Endothelial cell of umbilical vein (primary cell): ENCODE data around the gene GTF2H4. TPM values are rescaled to one million over a fixed set of nuclear protein-coding genes. Genes with fewer than 3 reads are reported as not detected.

Experiments used
- BruUV-seq: library from RNA; stranded (reverse); fragments of 400-500 nt; replicated peaks from 2 replicates; lab custom pipeline; 2021; lab: Mats Ljungman, UMichigan
- CTCF ChIA-PET: fragments of 300-600, 350-600 bp; sonication (Branson Sonifier 250); formaldehyde crosslinking; loops from one replicate; lab custom pipeline; 2021; ENCODE audit warnings: antibody characterized with exemption, inconsistent platforms; lab: Charles Lee
- POLR2A ChIA-PET: fragments of 300-600, 350-600 bp; sonication (Branson Sonifier 250); formaldehyde crosslinking; loops from one replicate; lab custom pipeline; 2021; ENCODE audit warnings: antibody characterized with exemption, inconsistent platforms; lab: Charles Lee
- DNase-seq: peaks from one replicate; pipeline ENCODE4 v3.0.0-alpha.2; 2011; ENCODE audit warnings: low read depth, low spot score
- FAIRE-seq: peaks from 2 replicates; lab custom pipeline; 2011; peaks lifted over from hg19 to GRCh38; lab: Jason Lieb, UNC
- H2AFZ ChIP-seq: 2 replicates; pipeline ENCODE4 v1.6.0; 2012; ENCODE audit warnings: low read depth, low read length, control low read depth, inconsistent platforms
- H3K27ac ChIP-seq: 2 replicates; pipeline ENCODE4 v1.5.1; 2011; ENCODE audit warnings: low read depth, mild to moderate bottlenecking, control low read depth, low read length, moderate library complexity; ENCODE audit not compliant: insufficient read depth
- H3K27me3 ChIP-seq, 2 experiments: 2 replicates each; pipeline versions ENCODE4 v1.6.0 to v1.6.1; 2011; ENCODE audit warnings: low read length in 2 of 2, mixed read lengths in 1 of 2; ENCODE audit not compliant: control insufficient read depth in 2 of 2, insufficient read depth in 2 of 2
- H3K36me3 ChIP-seq, 2 experiments: 2 replicates in 1 of 2; 3 replicates in 1 of 2; pipeline ENCODE4 v1.5.1; 2011; ENCODE audit warnings: low read length in 2 of 2, mild to moderate bottlenecking in 1 of 2, moderate library complexity in 1 of 2; ENCODE audit not compliant: control insufficient read depth in 2 of 2, insufficient read depth in 2 of 2; ENCODE audit errors: extremely low read depth in 1 of 2
- H3K4me1 ChIP-seq: 3 replicates; pipeline ENCODE4 v1.5.1; 2011; ENCODE audit warnings: mild to moderate bottlenecking, low read length; ENCODE audit not compliant: control insufficient read depth, insufficient read depth; ENCODE audit errors: extremely low read depth
- H3K4me2 ChIP-seq: 2 replicates; pipeline ENCODE4 v1.6.1; 2011; ENCODE audit warnings: low read length, control low read depth, mixed read lengths; ENCODE audit not compliant: insufficient read depth
- H3K4me3 ChIP-seq, 3 experiments: fragments of 200-600 bp in 1 of 3; sonication (generic), shearing (Covaris generic) in 1 of 3; replicated peaks in 1 of 3; 2 replicates each; pipeline ENCODE4 v1.5.1; 2011 to 2016; ENCODE audit warnings: control low read depth in 3 of 3, low read length in 3 of 3, mild to moderate bottlenecking in 2 of 3, inconsistent platforms in 1 of 3, low read depth in 1 of 3, moderate library complexity in 1 of 3; ENCODE audit not compliant: insufficient read depth in 1 of 3
- H3K79me2 ChIP-seq: 2 replicates; pipeline ENCODE4 v1.6.0; 2012; ENCODE audit warnings: low read length, inconsistent platforms; ENCODE audit not compliant: control insufficient read depth, insufficient read depth
- H3K9ac ChIP-seq: replicated peaks from 2 replicates; pipeline ENCODE3; 2011; ENCODE audit warnings: low read length, control low read depth; ENCODE audit not compliant: insufficient read depth; ENCODE audit errors: extremely low read depth
- H3K9me1 ChIP-seq: replicated peaks from 3 replicates; pipeline ENCODE4 v1.6.0; 2011; ENCODE audit warnings: mild to moderate bottlenecking, low read length; ENCODE audit not compliant: control insufficient read depth, insufficient read depth; ENCODE audit errors: extremely low read depth
- H3K9me3 ChIP-seq: replicated peaks from 2 replicates; pipeline ENCODE4 v1.5.1; 2012; ENCODE audit warnings: low read length, inconsistent platforms; ENCODE audit not compliant: control insufficient read depth, insufficient read depth
- H4K20me1 ChIP-seq: replicated peaks from 2 replicates; pipeline ENCODE3; 2011; ENCODE audit warnings: mild to moderate bottlenecking, low read length; ENCODE audit not compliant: control insufficient read depth, insufficient read depth; ENCODE audit errors: extremely low read depth
- CTCF ChIP-seq, 2 donors: IDR thresholded peaks; 1 replicate in 1 of 2; 2 replicates in 1 of 2; pipeline ENCODE4 v1.5.1; 2011; ENCODE audit warnings: low read length in 2 of 2, mild to moderate bottlenecking in 2 of 2, moderate library complexity in 2 of 2, control low read depth in 1 of 2, inconsistent platforms in 1 of 2, low read depth in 1 of 2; ENCODE audit not compliant: insufficient read depth in 1 of 2; ENCODE audit errors: extremely low read depth in 1 of 2
- EZH2 ChIP-seq: IDR thresholded peaks from 2 replicates; pipeline ENCODE4 v1.6.1; 2012; ENCODE audit warnings: borderline replicate concordance, low read depth, mild to moderate bottlenecking, moderate library complexity, low read length, inconsistent platforms; ENCODE audit not compliant: severe bottlenecking
- FOS ChIP-seq: IDR thresholded peaks from 2 replicates; pipeline ENCODE4 v1.6.1; 2011; ENCODE audit warnings: mild to moderate bottlenecking, low read length, moderate library complexity, borderline replicate concordance; ENCODE audit not compliant: insufficient read depth
- GATA2 ChIP-seq: IDR thresholded peaks from 2 replicates; pipeline ENCODE4 v1.7.0; 2011; ENCODE audit warnings: low read depth, mild to moderate bottlenecking, moderate library complexity, mixed read lengths, low read length; ENCODE audit not compliant: insufficient read length, insufficient read depth
- JUN ChIP-seq: IDR thresholded peaks from 2 replicates; pipeline ENCODE4 v1.6.1; 2011; ENCODE audit warnings: borderline replicate concordance, low read depth; ENCODE audit not compliant: insufficient read length, insufficient read depth
- MYC ChIP-seq: IDR thresholded peaks from one replicate; pipeline ENCODE4 v1.6.1; 2011; ENCODE audit warnings: mild to moderate bottlenecking, low read depth, low read length
- POLR2A ChIP-seq: IDR thresholded peaks from 2 replicates; pipeline ENCODE4 v1.6.1; 2012; ENCODE audit warnings: low read depth, mild to moderate bottlenecking, control low read depth, low read length
- POLR2AphosphoS5 ChIP-seq: IDR thresholded peaks from 2 replicates; pipeline ENCODE4 v1.6.1; 2012; ENCODE audit warnings: low read depth, mild to moderate bottlenecking, control low read depth, low read length, moderate library complexity; ENCODE audit not compliant: insufficient read depth
- dilution Hi-C: fragments of 300-500 bp; cut with MboI; formaldehyde crosslinking; loops from one replicate; pipeline ENCODE4 v1.15.0; 2019; ENCODE audit warnings: low sequenced_read_pairs; ENCODE audit not compliant: extremely low pct_ligation_motif_present
- intact Hi-C: fragments of 100-400 bp; cut with micrococcal nuclease; formaldehyde crosslinking; loops from one replicate; pipeline ENCODE4 v1.10.0; 2022
- polyA plus RNA-seq, 4 experiments: library from polyadenylated mRNA; depleted of rRNA in 3 of 4; stranded (reverse) in 3 of 4; unstranded in 1 of 4; fragments of >200 nt; gene quantifications; 2 replicates each; pipeline versions ENCODE4 v1.2.1 to v1.2.3, GENCODE V29; 2011 to 2012; ENCODE audit warnings: missing spikeins in 1 of 4
- total RNA-seq: library from RNA; stranded (reverse); gene quantifications from 2 replicates; pipeline ENCODE4 v1.2.3, GENCODE V29; 2021
- TF ChIP-seq, protein P1 (sequence below): IDR thresholded peaks from 2 replicates; pipeline ENCODE4 v1.6.1; 2011; ENCODE audit not compliant: insufficient read depth, insufficient read length

Gene GTF2H4
- total and polyA plus RNA-seq, 2 donors (not counting 3 experiments of a cell fraction or from before 2014, with no cell fraction given), result 40.5 to 52.6 TPM

- Histone ChIP-seq H3K4me3 (no peak overlapping the region), H3K27me3 (no peaks in the 10 kb centered on the region), H3K9me1 (no peaks in the 10 kb centered on the region), H3K79me2 (no peaks in the 10 kb centered on the region), H3K9me3 (no peaks in the 10 kb centered on the region), H3K9ac (no peak overlapping the region), H2AFZ (no peak overlapping the region), H3K27ac (no peak overlapping the region), H4K20me1 (no peaks in the 10 kb centered on the region), H3K4me2 (no peak overlapping the region), H3K36me3 (peaks cover 0 to 2% of the 10 kb centered on the region in 2 experiments), H3K4me1 (peaks cover 3% of the 10 kb centered on the region)
- no peak for FAIRE-seq
- ChIA-PET CTCF (interaction anchor here (1.0 kb wide), 1 partner anchor 81 kb away, joined by 5 read pairs; no protein-coding TSS in a partner anchor), POLR2A (no interaction called here)
- BruUV-seq, result no TSS peak
- dilution Hi-C loops, result no loop called here
- TF ChIP-seq EZH2 (no peak), GATA2 (no peak), POLR2A (no peak), MYC (no peak), POLR2AphosphoS5 (no peak), CTCF (IDR thresholded peaks at IDR 0.05; ENCODE audit: extremely low read depth in 1 of 2, insufficient read depth in 1 of 2, low read depth in 1 of 2, low read length in 2 of 2) (no peak), JUN (no peak), FOS (no peak)
- TF ChIP-seq, protein P1, sequence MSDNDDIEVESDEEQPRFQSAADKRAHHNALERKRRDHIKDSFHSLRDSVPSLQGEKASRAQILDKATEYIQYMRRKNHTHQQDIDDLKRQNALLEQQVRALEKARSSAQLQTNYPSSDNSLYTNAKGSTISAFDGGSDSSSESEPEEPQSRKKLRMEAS, result no peak
- DNase-seq, result no peak
- intact Hi-C loops, result no loop called here
These were observed 5.3 kb upstream of the GTF2H4 start for GRCh38 chr6:30902709-30903108.
